GM21360 (cell line): Measurements from ENCODE around the gene IRF2BP2.

Source experiments
- ATAC-seq: cut with Tn5 transposase; IDR thresholded peaks from one replicate; pipeline ENCODE4 v1.9.1; 2021; ENCODE audit warnings: mild to moderate bottlenecking, moderate library complexity; ENCODE audit not compliant: unreplicated experiment

IRF2BP2 gene

GRCh38 chr1:234559902-234560676 lies 49.9 kb downstream of the IRF2BP2 start:
- ATAC-seq = no peak

GRCh38 chr1:234559152-234559901 lies 50.7 kb downstream of the IRF2BP2 start:
- ATAC-seq = no peak

GRCh38 chr1:234558330-234558836 lies 51.6 kb downstream of the IRF2BP2 start:
- no peak for ATAC-seq

GRCh38 chr1:234556245-234556943 lies 53.6 kb downstream of the IRF2BP2 start:
- no peak for ATAC-seq

GRCh38 chr1:234555390-234556024 lies 54.5 kb downstream of the IRF2BP2 start:
- ATAC-seq = no peak

- ATAC-seq = no peak
Observed at GRCh38 chr1:234554698-234555311, 55.2 kb downstream of the IRF2BP2 start.
